Natural killer cell (primary cell): ENCODE results near the gene SSH2. TPM values are rescaled to one million over a fixed set of nuclear protein-coding genes. Genes with fewer than 3 reads are reported as not detected.
A peak's percentile ranks its signal among the peaks of the same experiment; 100 is the strongest.

Source experiments
- ATAC-seq, 3 donors: fragments of 150-1000 bp in 2 of 3; fragments of 200-7000 bp in 1 of 3; cut with Tn5 transposase; 1 replicate in 1 of 3; 2 replicates in 2 of 3; pipeline ENCODE4 v1.10.0; 2021; ENCODE audit warnings: mild to moderate bottlenecking in 2 of 3, moderate library complexity in 2 of 3
- DNase-seq, 2 donors: peaks; one replicate each; pipeline versions ENCODE4 v3.0.0 to v3.0.0-alpha.2; 2013 to 2021; ENCODE audit warnings: mixed read lengths in 1 of 2
- H3K27ac ChIP-seq: one replicate; pipeline ENCODE4 v1.5.1; 2013; ENCODE audit warnings: mild to moderate bottlenecking, low read length
- H3K27me3 ChIP-seq: one replicate; pipeline ENCODE4 v1.6.1; 2013; ENCODE audit warnings: low read length; ENCODE audit not compliant: control insufficient read depth, insufficient read depth
- H3K36me3 ChIP-seq: one replicate; pipeline ENCODE4 v1.6.1; 2013; ENCODE audit warnings: low read length; ENCODE audit not compliant: control insufficient read depth, insufficient read depth
- H3K4me1 ChIP-seq: one replicate; pipeline ENCODE4 v1.6.1; 2013; ENCODE audit warnings: low read length; ENCODE audit not compliant: control insufficient read depth, insufficient read depth
- H3K4me3 ChIP-seq: one replicate; pipeline ENCODE4 v1.5.1; 2013; ENCODE audit warnings: low read length
- H3K9me3 ChIP-seq: one replicate; pipeline ENCODE4 v1.6.1; 2013; ENCODE audit warnings: low read length; ENCODE audit not compliant: control insufficient read depth, insufficient read depth
- H3K27ac Mint-ChIP-seq, 2 donors: one replicate each; pipeline ENCODE4 v1.8.0; 2022; ENCODE audit warnings: mild to moderate bottlenecking in 2 of 2, mixed read lengths in 2 of 2, moderate library complexity in 1 of 2
- H3K27me3 Mint-ChIP-seq, 2 donors: one replicate each; pipeline ENCODE4 v1.8.0; 2022; ENCODE audit warnings: low read depth in 2 of 2, mixed read lengths in 2 of 2
- H3K36me3 Mint-ChIP-seq: one replicate; pipeline ENCODE4 v1.8.0; 2022; ENCODE audit warnings: mixed read lengths
- H3K4me1 Mint-ChIP-seq, 2 donors: one replicate each; pipeline ENCODE4 v1.8.0; 2022; ENCODE audit warnings: mixed read lengths in 2 of 2
- H3K4me3 Mint-ChIP-seq: one replicate; pipeline ENCODE4 v1.8.0; 2022; ENCODE audit warnings: mild to moderate bottlenecking, moderate library complexity, mixed read lengths
- H3K9me3 Mint-ChIP-seq, 2 donors: one replicate each; pipeline ENCODE4 v1.8.0; 2022; ENCODE audit warnings: mixed read lengths in 2 of 2
- WGBS: methylation state at CpG from one replicate; pipeline ENCODE4 v1.1.7; 2013; ENCODE audit warnings: missing lambda C conversion rate; ENCODE audit not compliant: insufficient coverage; 5-methylcytosine and 5-hydroxymethylcytosine counted together
- intact Hi-C: fragments of 100-400 bp; cut with micrococcal nuclease; formaldehyde crosslinking; loops from one replicate; pipeline ENCODE4 v1.14.2; 2022
- total RNA-seq, 4 donors: library from RNA; stranded (reverse); fragments of 120-200 nt in 1 of 4; gene quantifications; one replicate each; pipeline versions ENCODE4 v1.2.3 to v1.2.4, GENCODE V29; 2013 to 2022
- TF ChIP-seq, protein P1 (sequence below): fragments of 200-600 bp; IDR thresholded peaks from one replicate; pipeline ENCODE4 v1.8.0; 2022; ENCODE audit warnings: antibody characterized with exemption

SSH2 gene
- total RNA-seq, 3 donors from 2014 or later (not counting 1 experiment from before 2014, with no cell fraction given), result 124 to 166 (median 144) TPM

DNA sequence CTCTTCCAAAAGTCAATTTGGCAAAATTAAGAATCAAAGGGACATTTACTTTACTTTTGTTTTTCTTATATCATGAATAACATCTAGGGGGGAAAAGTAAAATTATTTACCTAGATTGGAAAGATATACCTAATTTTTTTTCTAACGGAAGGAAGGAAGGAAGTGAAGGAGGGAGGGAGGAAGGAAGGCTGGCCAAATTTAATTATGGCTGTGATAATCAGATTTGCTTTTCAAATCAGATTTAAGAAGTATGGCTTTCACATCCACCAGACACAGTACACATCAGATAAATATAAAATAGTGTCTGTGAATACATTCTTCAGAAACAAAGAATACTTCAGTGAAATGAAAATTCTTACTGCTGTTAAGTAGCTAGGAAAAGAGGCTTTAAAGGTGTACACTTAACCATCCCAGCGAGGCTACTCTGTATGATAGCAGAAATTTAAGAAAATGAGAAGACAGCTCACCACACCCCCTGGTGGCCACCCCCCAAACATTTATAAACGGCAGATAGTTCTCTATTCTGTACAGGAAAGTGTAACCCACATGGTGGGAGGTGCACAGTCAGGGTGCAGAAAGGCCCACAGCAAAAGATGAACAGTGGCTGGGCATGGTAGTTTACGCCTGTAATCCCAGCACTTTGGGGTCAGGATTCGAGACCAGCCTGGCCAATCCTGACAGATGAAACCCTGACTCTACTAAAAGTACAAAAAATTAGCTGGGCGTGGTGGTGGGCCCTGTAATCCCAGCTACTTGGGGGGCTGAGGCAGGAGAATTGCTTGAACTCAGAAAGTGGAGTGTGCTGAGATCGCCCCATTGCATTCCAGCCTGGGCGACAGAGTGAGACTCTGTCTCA lies 150.8 kb downstream of the SSH2 start:
- no peaks in the 10 kb centered on the region for H3K9me3 Mint-ChIP-seq
- DNase-seq (peak; percentile 77 to 88), ATAC-seq (peak; percentile 100)
- Histone ChIP-seq H3K27ac (no peak overlapping the region), H3K4me1 (peaks cover 4% of the 10 kb centered on the region), H3K9me3 (no peaks in the 10 kb centered on the region), H3K27me3 (no peaks in the 10 kb centered on the region), H3K36me3 (peaks cover 2% of the 10 kb centered on the region), H3K4me3 (no peak overlapping the region)
- 35% methylated on average over 6 of the region's 8 CpGs for WGBS
- H3K27ac Mint-ChIP-seq, result peak overlapping the region in 1 of 2 donors; percentile 44
- H3K4me3 Mint-ChIP-seq, result no peak overlapping the region
- H3K36me3 Mint-ChIP-seq, result no peaks in the 10 kb centered on the region
- H3K4me1 Mint-ChIP-seq, result peaks cover 6% of the 10 kb centered on the region in 2 donors
- no peaks in the 10 kb centered on the region for H3K27me3 Mint-ChIP-seq
- intact Hi-C loops, result loop anchor here (1.0 to 5.0 kb wide), 4 partner anchors 80 to 199 kb away; no protein-coding TSS in a partner anchor
- TF ChIP-seq, protein P1, sequence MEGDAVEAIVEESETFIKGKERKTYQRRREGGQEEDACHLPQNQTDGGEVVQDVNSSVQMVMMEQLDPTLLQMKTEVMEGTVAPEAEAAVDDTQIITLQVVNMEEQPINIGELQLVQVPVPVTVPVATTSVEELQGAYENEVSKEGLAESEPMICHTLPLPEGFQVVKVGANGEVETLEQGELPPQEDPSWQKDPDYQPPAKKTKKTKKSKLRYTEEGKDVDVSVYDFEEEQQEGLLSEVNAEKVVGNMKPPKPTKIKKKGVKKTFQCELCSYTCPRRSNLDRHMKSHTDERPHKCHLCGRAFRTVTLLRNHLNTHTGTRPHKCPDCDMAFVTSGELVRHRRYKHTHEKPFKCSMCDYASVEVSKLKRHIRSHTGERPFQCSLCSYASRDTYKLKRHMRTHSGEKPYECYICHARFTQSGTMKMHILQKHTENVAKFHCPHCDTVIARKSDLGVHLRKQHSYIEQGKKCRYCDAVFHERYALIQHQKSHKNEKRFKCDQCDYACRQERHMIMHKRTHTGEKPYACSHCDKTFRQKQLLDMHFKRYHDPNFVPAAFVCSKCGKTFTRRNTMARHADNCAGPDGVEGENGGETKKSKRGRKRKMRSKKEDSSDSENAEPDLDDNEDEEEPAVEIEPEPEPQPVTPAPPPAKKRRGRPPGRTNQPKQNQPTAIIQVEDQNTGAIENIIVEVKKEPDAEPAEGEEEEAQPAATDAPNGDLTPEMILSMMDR, result peak; percentile 88

DNA sequence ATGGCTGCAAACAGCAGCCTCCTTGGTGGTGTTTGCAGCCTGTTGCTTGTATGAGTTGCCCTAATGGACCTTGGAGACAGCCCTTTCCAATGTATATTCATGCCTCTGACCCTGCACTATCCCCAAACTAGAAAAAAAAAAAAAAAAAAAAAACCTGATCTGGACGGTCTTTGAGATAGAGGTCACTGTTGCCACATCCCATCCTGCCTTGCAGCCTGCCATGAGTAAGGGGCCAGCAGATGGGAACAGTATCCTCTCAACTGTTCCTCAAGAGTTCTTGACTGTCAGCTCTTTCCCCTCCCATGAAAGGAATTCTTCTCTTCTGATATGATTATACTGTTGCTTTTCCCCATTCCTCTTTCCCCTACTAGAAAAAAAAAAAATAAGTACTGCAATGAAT lies 152.4 kb downstream of the SSH2 start:
- no peaks in the 10 kb centered on the region for H3K9me3 Mint-ChIP-seq
- Histone ChIP-seq H3K4me1 (peaks cover 4% of the 10 kb centered on the region), H3K27ac (no peak overlapping the region), H3K9me3 (no peaks in the 10 kb centered on the region), H3K36me3 (peaks cover 2% of the 10 kb centered on the region), H3K27me3 (no peaks in the 10 kb centered on the region), H3K4me3 (no peak overlapping the region)
- intact Hi-C loops, result loop anchor here (2.0 to 5.0 kb wide), 2 partner anchors 79 to 95 kb away; no protein-coding TSS in a partner anchor
- no peaks in the 10 kb centered on the region for H3K36me3 Mint-ChIP-seq
- H3K4me1 Mint-ChIP-seq, result peaks cover 6% of the 10 kb centered on the region in 2 donors
- TF ChIP-seq, protein P1, result no peak
- ATAC-seq (no peak), DNase-seq (no peak)
- WGBS, result 100% methylated on average over 1 of the region's 1 CpG
- no peak overlapping the region for H3K27ac Mint-ChIP-seq
- no peak overlapping the region for H3K4me3 Mint-ChIP-seq
- no peaks in the 10 kb centered on the region for H3K27me3 Mint-ChIP-seq

DNA sequence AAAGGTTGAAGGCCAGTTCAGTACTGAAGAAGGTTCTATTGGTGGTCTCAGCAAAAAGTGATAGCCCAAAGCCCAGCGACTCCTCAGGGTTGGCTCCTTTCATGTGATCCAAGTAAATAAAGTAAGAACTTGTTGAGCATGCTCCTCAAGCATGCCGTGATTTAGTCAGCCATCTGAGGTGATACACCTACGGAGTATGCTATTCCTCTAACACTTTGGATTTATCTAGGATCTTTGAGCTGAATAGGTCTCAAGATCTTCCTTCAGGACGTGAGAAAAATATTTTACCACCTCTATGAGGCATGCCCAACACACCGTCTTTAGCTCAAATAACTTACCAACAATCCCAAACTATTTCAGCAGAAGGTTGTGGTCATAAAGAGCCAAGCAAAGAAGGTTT lies 154.0 kb downstream of the SSH2 start:
- H3K4me3 ChIP-seq, result no peak overlapping the region
- 95% methylated on average over 5 of the region's 5 CpGs for WGBS
- TF ChIP-seq, protein P1, result no peak

More for the DNA sequence above, 154.0 kb downstream of the SSH2 start:
- Histone ChIP-seq H3K27ac (no peak overlapping the region), H3K36me3 (peaks cover 2% of the 10 kb centered on the region), H3K27me3 (no peaks in the 10 kb centered on the region), H3K4me1 (peaks cover 4% of the 10 kb centered on the region), H3K9me3 (no peaks in the 10 kb centered on the region)
- H3K4me1 Mint-ChIP-seq, result peaks cover 6% of the 10 kb centered on the region in 2 donors
- H3K27me3 Mint-ChIP-seq, result no peaks in the 10 kb centered on the region
- no peak overlapping the region for H3K27ac Mint-ChIP-seq
- H3K9me3 Mint-ChIP-seq, result no peaks in the 10 kb centered on the region
- ATAC-seq (no peak), DNase-seq (no peak)
- H3K4me3 Mint-ChIP-seq, result no peak overlapping the region
- intact Hi-C loops, result loop anchor here (5.0 kb wide), 1 partner anchor 94 kb away; no protein-coding TSS in a partner anchor
- no peaks in the 10 kb centered on the region for H3K36me3 Mint-ChIP-seq
